ENCODE measurements around the gene AMFR. TPM values are rescaled to one million over a fixed set of nuclear protein-coding genes. Genes with fewer than 3 reads are reported as not detected.
A peak's percentile ranks its signal among the peaks of the same experiment; 100 is the strongest.

AMFR gene
- total and polyA plus RNA-seq, 2 of the 13 experiments (the other 11 are each of a cell fraction or from before 2014, with no cell fraction given), result 52.9 to 108 TPM

DNA sequence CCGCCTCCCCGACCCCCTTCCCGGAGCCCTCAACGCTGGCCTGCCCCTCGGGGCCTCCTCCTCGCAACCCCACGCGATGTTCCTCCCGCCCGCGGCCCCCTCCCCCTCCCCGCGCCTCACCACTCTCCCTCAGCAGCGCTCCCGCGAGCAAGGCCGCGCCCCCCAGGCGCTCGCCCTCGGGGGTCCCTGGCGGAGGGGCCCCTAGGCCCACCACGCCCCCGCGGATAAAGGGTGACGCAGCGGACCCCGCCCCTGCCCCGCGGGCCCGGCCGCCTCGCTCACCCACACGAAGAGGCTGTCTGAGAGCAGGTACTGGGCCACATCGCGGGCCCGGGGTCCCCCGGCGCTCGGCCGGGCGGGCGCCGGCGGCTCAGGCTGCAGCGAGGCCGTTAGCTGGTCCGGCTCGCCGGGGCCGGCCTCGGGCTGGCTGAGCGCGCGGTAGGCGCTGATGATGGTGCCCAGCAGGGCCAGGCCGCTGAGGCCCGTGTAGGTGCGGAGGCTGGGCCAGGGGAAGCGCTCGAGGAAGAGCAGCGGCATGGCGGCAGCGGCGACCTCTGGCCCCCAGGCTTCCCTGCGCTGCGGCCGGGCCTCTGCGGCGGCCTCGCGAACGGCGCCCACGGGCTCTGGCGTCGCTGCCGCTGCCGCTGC is 430 bp downstream of the AMFR start (continued):
- TF ChIP-seq ZNF142 (CRISPR knock-in tag; IDR thresholded peaks at IDR 0.05) (0 out of 2 replicates have a peak, but pooled peaks have one; percentile 24), MAFF (IDR thresholded peaks at IDR 0.05; ENCODE audit: low read depth, low read length) (no peak), ZBTB38 (CRISPR knock-in tag; IDR thresholded peaks at IDR 0.05) (no peak), ZZZ3 (CRISPR knock-in tag; IDR thresholded peaks at IDR 0.05; ENCODE audit: borderline replicate concordance) (no peak), TBX3 (IDR thresholded peaks at IDR 0.05; ENCODE audit: borderline replicate concordance) (no peak), SIN3A (IDR thresholded peaks at IDR 0.05; ENCODE audit: borderline replicate concordance, low read depth, low read length) (no peak), FOXA1 (IDR thresholded peaks at IDR 0.05) (no peak), FOXA1 (CRISPR knock-in tag; IDR thresholded peaks at IDR 0.05) (no peak), HMG20B (CRISPR knock-in tag; conservative IDR thresholded peaks at IDR 0.05) (no peak), ZNF589 (CRISPR knock-in tag; conservative IDR thresholded peaks at IDR 0.05) (no peak), HOXA5 (CRISPR knock-in tag; IDR thresholded peaks at IDR 0.05) (no peak), ZNF883 (CRISPR knock-in tag; IDR thresholded peaks at IDR 0.05; ENCODE audit: not compliant biosample characterization) (peak; percentile 6), TCF7 (IDR thresholded peaks at IDR 0.05; ENCODE audit: low read depth) (no peak), SP1 (IDR thresholded peaks at IDR 0.05) (no peak), SP1 (CRISPR knock-in tag; IDR thresholded peaks at IDR 0.05) (no peak; the same call in 1 of the 2 replicates), ZNF263 (CRISPR knock-in tag; IDR thresholded peaks at IDR 0.05) (no peak), SNRNP70 (IDR thresholded peaks at IDR 0.05; ENCODE audit: low read depth, low read length) (no peak)
- TF ChIP-seq, protein P1, sequence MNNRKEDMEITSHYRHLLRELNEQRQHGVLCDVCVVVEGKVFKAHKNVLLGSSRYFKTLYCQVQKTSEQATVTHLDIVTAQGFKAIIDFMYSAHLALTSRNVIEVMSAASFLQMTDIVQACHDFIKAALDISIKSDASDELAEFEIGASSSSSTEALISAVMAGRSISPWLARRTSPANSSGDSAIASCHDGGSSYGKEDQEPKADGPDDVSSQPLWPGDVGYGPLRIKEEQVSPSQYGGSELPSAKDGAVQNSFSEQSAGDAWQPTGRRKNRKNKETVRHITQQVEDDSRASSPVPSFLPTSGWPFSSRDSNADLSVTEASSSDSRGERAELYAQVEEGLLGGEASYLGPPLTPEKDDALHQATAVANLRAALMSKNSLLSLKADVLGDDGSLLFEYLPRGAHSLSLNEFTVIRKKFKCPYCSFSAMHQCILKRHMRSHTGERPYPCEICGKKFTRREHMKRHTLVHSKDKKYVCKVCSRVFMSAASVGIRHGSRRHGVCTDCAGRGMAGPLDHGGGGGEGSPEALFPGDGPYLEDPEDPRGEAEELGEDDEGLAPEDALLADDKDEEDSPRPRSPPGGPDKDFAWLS (CRISPR knock-in tag; IDR thresholded peaks at IDR 0.05; ENCODE audit: borderline replicate concordance), result no peak
- TF ChIP-seq, protein P2, sequence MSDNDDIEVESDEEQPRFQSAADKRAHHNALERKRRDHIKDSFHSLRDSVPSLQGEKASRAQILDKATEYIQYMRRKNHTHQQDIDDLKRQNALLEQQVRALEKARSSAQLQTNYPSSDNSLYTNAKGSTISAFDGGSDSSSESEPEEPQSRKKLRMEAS (IDR thresholded peaks at IDR 0.05), result no peak; the same call in none of the 2 replicates
- TF ChIP-seq, protein P3, sequence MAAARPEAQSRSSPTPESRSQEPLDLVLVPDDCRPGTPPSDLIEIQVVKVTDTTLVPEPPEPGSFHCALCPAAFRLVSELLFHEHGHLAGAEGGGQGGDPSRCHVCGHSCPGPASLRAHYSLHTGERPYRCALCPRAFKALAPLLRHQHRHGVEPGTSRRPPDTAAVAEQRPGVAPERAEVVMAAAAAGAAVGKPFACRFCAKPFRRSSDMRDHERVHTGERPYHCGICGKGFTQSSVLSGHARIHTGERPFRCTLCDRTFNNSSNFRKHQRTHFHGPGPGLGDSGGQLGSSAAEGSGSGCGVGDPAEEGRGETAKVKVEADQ (CRISPR knock-in tag; IDR thresholded peaks at IDR 0.05; ENCODE audit: borderline replicate concordance), result 0 out of 2 replicates have a peak, but pooled peaks have one; percentile 50
- TF ChIP-seq, protein P4, sequence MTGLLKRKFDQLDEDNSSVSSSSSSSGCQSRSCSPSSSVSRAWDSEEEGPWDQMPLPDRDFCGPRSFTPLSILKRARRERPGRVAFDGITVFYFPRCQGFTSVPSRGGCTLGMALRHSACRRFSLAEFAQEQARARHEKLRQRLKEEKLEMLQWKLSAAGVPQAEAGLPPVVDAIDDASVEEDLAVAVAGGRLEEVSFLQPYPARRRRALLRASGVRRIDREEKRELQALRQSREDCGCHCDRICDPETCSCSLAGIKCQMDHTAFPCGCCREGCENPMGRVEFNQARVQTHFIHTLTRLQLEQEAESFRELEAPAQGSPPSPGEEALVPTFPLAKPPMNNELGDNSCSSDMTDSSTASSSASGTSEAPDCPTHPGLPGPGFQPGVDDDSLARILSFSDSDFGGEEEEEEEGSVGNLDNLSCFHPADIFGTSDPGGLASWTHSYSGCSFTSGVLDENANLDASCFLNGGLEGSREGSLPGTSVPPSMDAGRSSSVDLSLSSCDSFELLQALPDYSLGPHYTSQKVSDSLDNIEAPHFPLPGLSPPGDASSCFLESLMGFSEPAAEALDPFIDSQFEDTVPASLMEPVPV (CRISPR knock-in tag; IDR thresholded peaks at IDR 0.05), result 0 out of 2 replicates have a peak, but pooled peaks have one; percentile 39
